GM18498 (cell line): ENCODE measurements around the gene AZU1.
A peak's percentile ranks its signal among the peaks of the same experiment; 100 is the strongest.
"Not testable (repeated sequence)": the region's sequence is repeated elsewhere in the genome, so short reads cannot be mapped to it uniquely, and the experiment has no call there.

Experiments
- ATAC-seq: cut with Tn5 transposase; IDR thresholded peaks from one replicate; pipeline ENCODE4 v1.9.1; 2021; ENCODE audit warnings: mild to moderate bottlenecking, moderate library complexity; ENCODE audit not compliant: unreplicated experiment

AZU1 gene

DNA sequence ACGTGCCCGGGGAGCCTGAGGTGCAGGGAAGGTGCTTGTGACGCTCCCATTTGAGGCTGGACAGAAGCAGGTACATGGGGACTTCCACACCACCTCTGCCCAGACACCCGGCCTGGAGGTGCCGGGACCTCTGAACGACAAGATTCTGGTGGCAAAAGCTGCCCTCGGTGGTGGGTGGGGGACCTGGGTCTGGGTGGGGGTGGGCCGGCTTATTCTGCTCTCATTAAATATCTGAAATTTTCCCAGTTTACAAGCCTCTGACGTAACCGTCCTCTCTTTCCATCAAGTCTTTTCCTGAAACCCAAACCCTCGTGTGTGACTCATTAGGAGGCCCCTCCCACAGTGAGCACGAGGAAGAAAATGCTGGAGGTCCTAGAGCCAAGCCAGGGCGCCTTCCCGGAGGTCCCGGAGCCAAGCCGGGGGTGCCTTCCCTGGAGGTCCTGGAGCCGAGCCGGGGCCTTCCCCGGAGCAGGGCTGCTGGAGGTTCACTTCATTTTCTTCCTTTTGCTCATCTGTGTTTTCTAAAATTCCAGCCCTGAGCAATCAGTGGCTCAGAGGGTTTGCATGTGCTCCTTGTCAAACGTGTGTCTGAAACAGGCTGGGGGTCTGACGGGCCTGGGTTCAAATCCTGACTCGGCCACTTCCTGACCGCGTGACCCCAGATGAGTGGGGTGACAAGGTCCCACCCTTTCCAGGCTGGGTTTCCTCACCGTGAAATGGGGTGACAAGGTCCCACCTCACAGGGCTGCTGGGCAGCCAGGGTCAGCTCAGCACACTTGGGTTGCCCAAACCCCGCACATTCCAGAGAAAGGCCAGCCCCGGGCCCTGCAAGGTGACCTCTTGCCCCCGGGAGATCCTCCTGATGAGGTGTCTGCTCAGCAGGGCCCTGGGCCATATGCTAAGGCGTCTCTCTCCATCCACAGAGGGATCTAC, 41.9 kb downstream of the AZU1 start:
- no peak for ATAC-seq

DNA sequence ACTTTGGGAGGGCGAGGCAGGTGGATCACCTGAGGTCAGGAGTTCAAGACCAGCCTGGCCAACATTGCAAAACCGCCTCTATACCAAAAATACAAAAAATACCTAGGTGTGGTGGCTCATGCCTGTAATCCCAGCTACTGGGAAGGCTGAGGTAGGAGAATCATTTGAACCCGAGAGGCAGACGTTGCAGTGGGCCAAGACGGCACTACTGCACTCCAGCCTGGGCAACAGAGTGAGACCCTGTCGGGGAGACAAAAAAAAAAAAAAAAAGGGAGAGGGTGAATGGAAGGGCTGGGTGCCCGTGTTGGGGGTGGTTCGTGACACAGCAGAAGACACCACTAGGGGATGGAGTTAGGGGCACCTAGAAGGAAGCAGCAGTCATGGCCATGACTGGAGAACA, 42.7 kb downstream of the AZU1 start:
- ATAC-seq = no peak

DNA sequence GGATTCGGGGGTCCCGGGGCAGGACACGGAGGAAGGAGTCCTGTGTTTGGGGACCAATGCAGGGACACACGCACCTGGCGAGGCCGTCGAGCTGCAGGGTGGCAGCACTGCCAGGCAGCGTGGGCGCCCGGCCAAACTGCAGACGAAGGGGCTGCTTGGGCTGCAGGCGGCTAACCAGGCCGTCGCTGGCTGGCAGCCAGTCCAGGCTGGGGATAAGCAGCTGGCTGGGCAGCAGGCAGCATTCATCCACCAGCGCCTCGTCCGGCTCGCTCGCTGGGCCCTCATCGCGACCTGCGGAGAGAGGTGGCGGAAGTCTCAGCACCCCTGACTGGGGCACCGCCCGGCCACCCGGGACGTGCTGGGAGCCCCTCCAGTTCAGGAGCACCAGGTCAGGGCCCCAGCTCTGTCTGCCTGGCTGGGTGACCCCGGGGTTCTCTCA, 43.3 kb downstream of the AZU1 start:
- no peak for ATAC-seq

DNA sequence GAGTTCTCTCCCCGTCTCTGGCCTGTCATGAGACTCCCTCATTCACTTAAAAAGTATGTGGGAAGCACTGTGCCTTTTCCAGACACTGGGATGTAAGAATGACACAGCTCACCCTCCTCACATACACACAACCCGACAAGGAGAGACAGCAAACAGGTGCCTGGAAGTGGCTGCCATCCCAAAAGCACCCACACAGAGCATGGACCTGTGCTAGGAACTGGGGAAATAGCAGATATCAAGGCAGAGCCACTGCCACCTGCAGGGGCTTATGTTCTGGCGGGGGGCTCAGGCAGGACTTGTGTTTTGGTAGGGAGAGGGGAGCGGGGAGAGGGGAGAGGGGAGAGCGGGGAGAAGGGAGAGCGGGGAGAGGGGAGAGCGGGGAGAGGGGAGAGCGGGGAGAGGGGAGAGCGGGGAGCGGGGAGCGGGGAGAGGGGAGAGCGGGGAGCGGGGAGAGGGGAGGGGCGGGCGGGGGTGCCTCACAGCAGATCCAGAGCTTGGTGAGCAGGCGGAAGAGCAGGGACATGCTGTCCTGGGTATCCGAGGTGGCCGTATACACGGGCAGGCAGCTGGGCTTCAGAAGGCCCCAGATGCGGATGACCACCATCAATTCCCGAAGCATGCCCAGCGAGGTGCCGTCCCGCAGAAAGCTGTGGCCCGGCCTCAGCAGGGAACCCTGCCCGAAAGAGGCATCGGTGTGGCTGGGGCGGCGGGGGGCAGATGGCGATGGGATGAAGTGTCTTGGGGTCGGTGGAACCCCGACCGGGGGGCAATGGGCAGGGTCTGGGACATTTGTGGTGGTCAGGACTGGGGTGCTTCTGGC, 44.0 kb downstream of the AZU1 start:
- no peak for ATAC-seq

DNA sequence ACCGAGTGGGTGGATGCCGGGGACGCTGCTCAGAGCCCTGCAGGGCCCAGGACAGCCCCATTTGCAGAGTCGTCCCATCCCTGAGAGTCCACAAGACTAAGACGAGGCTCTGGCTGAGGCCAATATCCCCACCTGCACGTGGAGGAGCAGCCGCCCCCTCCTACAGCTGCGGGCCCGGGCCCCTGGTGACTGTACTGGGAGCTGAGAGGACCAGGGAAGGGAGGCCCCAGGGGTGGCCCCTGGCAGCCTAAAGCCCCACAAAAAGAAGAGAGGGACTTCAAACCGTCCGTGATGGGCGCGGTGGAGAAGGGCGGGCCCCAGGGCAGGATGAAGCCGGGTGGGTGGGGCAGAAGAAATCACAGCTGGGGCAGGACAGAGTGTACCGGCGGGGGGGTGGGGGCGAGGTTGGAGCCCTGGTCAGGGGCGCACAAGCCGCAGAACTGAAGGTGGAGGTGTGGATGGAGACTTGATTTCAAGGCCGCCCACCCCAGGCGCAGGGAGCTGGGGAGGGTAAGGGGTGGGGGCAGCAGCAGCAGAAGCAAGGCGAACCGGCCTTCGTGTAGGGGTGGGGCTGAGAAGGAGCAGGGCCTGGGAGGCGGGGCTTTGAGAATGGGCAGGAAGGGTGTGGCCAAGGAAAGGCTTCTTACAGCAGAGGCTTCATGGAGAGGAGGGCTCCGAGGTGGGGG, 44.8 kb downstream of the AZU1 start:
- peak; percentile 39 for ATAC-seq

DNA sequence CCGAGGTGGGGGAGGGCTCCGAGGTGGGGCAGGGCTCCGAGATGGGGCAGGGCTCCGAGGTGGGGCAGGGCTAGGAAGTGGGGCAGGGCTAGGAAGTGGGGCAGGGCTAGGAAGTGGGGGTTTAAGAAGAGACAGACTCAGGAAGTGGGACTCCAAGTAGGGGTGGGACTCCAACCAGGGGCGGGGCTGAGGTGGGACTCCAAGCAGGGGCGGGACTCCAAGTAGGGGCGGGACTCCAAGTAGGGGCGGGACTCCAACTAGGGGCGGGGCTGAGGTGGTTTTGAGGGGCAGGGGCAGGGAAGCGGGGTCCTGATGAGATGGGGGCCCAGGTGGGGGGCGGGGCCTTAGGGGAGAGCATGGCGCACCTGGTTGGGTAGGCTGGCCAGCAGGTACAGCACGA, 45.4 kb downstream of the AZU1 start:
- no peak for ATAC-seq

DNA sequence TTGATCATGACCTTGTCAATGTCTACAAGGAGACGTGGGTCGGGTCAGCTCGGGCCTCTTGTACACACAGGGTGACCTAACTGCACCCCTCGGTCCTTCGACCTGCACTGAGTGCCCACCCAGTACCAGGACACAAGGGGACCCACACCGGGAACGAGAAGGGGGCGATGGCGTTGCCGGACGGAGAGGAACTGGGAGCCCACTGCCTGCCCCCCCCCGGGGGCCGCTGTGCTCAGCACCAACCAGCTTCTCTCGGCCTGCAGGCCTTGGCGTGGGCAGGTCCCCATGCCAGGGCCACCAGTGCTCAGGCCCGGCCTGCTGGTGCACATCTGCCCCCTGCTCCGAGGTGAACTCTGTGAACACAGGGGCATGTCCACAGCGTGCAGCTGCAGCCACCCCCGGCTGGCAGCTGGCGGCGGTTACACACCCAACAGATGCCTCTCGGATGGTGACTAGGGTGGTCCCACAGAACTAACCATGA, 46.0 kb downstream of the AZU1 start:
- ATAC-seq = no peak

DNA sequence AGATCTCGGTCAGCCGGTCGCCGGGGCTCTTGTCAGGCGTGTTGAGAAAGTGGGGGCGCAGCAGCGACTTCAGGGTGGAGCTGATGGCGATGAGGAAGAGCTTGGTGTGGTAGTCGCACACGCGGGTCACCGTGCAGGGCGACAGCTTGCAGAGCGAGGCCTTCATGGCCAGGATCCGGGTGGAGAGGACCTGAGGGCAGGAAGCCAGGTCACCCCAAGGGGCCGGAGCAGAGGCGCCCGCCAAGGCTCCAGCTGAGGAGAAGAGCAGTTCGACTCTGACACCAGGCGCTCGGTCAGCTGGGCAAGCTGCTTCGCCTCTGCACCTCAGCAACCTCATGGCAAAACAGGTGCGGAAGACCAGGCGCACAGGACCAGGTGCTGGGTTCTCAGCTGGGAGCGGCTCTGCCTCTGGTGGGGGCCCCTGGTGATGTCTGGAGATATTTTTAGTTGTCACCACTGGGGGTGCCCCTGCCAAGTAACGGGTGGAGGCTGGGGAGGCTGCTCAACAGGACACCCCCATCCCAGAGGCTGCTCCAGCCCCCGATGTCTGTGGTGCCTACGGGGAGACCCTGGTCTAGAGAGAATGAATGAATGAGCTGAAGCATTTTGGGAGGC, 47.7 kb downstream of the AZU1 start:
- ATAC-seq = no peak

DNA sequence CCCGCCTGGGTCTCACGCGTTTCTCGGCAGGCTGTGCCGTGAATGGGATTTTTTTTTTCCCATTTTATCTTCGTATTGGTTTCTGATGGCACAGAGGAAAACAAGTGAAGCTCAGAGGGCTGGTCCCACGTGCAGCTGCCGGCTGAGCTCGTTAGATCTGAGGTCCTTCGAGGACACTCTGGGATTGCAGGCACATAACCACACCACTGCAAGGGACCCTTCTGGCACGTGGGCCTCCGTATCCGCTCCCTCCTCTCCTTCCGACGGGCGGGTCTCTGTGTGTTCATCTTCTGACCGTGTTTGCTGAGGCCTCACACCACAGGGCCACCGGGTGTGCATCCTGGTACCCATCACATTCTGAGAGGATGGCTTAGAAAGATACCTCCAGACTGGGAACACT, 48.5 kb downstream of the AZU1 start:
- ATAC-seq = no peak

DNA sequence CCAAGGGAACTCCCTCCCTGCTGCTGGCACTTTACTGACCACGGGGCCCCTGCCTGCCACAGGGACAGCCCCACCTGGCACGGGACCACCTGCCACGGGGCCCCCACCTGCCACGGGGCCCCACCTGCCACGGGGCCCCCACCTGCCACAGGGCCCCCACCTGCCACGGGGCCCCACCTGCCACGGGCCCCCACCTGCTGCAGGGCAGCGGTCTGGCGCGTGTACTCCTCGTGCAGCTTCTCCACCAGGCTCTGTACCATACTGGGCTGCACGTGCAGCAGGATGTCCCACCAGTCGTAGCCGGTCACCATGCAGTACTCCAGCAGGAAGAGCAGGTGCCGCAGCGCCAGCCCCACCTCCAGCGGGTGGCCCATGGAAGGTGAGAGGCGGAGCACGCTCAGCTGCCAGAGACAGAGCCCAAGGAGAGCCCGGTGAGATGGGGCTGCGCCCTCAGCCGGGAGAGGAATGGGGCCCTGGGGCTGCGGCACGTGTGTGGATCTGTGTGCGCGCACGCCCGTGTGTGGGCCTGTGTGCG, 49.2 kb downstream of the AZU1 start:
- ATAC-seq = no peak

DNA sequence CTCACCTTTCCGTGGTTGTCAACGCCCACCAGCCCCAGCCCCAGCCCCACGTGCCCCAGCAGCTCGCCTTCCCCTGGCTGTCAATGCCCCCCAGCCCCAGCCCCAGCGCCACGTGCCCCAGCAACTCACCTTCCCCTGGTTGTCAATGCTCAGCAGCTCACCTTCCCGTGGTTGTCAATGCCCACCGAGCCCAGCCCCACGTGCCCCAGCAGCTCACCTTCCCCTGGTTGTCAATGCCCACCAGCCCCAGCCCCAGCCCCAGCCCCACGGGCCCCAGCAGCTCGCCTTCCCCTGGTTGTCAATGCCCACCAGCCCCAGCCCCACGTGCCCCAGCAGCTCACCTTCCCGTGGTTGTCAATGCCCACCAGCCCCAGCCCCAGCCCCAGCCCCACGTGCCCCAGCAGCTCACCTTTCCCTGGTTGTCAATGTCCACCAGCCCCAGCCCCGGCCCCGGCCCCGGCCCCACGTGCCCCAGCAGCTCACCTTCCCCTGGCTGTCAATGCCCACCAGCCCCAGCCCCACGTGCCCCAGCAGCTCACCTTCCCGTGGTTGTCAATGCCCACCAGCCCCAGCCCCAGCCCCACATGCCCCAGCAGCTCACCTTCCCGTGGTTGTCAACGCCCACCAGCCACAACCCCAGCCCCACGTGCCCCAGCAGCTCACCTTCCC, 50.5 kb downstream of the AZU1 start:
- not testable (repeated sequence) for ATAC-seq

DNA sequence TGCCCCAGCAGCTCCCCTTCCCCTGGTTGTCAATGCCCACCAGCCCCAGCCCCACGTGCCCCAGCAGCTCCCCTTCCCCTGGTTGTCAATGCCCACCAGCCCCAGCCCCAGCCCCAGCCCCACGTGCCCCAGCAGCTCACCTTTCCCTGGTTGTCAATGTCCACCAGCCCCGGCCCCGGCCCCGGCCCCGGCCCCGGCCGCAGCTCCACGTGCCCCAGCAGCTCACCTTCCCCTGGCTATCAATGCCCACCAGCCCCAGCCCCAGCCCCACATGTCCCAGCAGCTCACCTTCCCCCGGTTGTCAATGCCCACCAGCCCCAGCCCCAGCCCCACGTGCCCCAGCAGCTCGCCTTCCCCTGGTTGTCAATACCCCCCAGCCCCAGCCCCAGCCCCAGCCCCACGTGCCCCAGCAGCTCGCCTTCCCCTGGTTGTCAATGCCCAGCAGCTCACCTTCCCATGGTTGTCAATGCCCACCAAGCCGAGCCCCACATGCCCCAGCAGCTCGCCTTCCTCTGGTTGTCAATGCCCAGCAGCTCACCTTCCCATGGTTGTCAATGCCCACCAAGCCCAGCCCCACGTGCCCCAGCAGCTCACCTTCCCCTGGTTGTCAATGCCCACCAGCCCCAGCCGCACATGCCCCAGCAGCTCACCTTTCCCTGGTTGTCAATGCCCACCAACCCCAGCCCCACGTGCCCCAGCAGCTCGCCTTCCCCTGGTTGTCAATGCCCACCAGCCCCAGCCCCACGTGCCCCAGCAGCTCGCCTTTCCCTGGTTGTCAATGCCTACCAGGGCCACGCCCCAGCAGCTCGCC, 51.3 kb downstream of the AZU1 start:
- ATAC-seq = not testable (repeated sequence)

DNA sequence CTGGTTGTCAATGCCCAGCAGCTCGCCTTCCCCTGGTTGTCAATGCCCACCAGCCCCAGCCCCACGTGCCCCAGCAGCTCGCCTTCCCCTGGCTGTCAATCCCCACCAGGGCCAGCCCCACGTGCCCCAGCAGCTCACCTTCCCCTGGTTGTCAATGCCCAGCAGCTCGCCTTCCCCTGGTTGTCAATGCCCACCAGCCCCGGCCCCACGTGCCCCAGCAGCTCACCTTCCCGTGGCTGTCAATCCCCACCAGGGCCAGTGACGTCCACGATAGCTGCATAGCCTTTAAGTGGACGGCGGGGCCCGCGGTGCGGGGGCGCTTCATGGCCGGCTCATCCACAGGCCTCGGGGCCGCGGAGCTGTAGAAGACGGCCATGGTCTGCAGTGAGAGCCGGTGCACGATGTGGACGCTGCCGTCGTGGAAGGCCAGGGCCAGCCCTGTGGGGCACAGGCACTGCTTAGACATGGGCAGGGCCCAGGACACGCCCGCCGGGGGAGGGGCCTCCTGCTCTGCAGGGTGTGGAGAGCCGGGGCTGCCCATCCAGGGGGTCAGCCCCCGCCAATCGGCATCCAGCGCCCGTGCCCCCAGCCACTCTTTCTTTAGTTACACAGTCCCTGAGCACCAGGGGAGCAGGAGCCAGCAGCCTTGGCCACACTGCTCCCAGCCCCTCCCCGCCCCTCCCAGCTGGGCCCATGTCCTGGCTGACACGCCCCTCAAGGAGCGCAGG, 52.2 kb downstream of the AZU1 start:
- no peak for ATAC-seq
